ENCODE results near the gene SETX. TPM values are rescaled to one million over a fixed set of nuclear protein-coding genes. Genes with fewer than 3 reads are reported as not detected.

SETX gene
- total RNA-seq, 1 experiment from 2014 or later: 21.0 TPM

- Histone ChIP-seq H3K79me2 (ENCODE audit: low read length) (no peaks in the 10 kb centered on the region), H2AFZ (ENCODE audit: low read length) (peak overlapping the region; percentile 75), H3K4me2 (ENCODE audit: low read length) (peak overlapping the region; percentile 94), H3K27ac (ENCODE audit: low read length) (no peak overlapping the region), H3K4me3 (ENCODE audit: low read length) (peak overlapping the region; percentile 67), H3K27me3 (ENCODE audit: low read length) (no peaks in the 10 kb centered on the region), H3K9me3 (ENCODE audit: low read length) (no peaks in the 10 kb centered on the region), H3F3A (ENCODE audit: low read length, unreplicated experiment) (no peaks in the 10 kb centered on the region), H3K36me3 (ENCODE audit: low read depth, low read length) (no peaks in the 10 kb centered on the region), H3K9me2 (replicated peaks; ENCODE audit: low read length) (no peaks in the 10 kb centered on the region), H4K20me1 (ENCODE audit: low read length) (no peaks in the 10 kb centered on the region), H3K9ac (ENCODE audit: low read length) (no peak overlapping the region), H3K4me1 (ENCODE audit: insufficient read depth, low read length) (no peaks in the 10 kb centered on the region; the same call in 1 of the 2 replicates)
- BruUV-seq (replicated peaks): no TSS peak
- ATAC-seq: no peak
- DNase-seq: no peak
- TF ChIP-seq EZH2 (IDR thresholded peaks at IDR 0.05; ENCODE audit: low read length, unreplicated experiment) (no peak), EZH2phosphoT487 (IDR thresholded peaks at IDR 0.05; ENCODE audit: borderline replicate concordance, low read length) (no peak)
- TF ChIP-seq, protein P1, sequence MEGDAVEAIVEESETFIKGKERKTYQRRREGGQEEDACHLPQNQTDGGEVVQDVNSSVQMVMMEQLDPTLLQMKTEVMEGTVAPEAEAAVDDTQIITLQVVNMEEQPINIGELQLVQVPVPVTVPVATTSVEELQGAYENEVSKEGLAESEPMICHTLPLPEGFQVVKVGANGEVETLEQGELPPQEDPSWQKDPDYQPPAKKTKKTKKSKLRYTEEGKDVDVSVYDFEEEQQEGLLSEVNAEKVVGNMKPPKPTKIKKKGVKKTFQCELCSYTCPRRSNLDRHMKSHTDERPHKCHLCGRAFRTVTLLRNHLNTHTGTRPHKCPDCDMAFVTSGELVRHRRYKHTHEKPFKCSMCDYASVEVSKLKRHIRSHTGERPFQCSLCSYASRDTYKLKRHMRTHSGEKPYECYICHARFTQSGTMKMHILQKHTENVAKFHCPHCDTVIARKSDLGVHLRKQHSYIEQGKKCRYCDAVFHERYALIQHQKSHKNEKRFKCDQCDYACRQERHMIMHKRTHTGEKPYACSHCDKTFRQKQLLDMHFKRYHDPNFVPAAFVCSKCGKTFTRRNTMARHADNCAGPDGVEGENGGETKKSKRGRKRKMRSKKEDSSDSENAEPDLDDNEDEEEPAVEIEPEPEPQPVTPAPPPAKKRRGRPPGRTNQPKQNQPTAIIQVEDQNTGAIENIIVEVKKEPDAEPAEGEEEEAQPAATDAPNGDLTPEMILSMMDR (conservative IDR thresholded peaks at IDR 0.05; ENCODE audit: low read depth, low read length): no peak
- ChIA-PET CTCF (interaction anchor here (0.6 to 0.8 kb wide), 2 partner anchors 11 to 18 kb away, joined by 3 to 8 read pairs; no protein-coding TSS in a partner anchor), POLR2A (ENCODE audit: unreplicated experiment) (interaction anchor here (0.6 kb wide), 1 partner anchor 829 kb away, joined by 20 read pairs; no protein-coding TSS in a partner anchor)
- intact Hi-C loops (cut with micrococcal nuclease): loop anchor here (5.0 kb wide), 1 partner anchor 259 kb away; no protein-coding TSS in a partner anchor
Measured at GRCh38 chr9:132241483-132241839, 113.3 kb downstream of the SETX start.

GRCh38 chr9:132240841-132241482 is 113.8 kb downstream of the SETX start:
- no peaks in the 10 kb centered on the region for H3F3A ChIP-seq (ENCODE audit: low read length, unreplicated experiment)
- ATAC-seq (peak; percentile 78), DNase-seq (peak; percentile 76)
- no peaks in the 10 kb centered on the region for H3K36me3 ChIP-seq (ENCODE audit: low read depth, low read length)
- H4K20me1 ChIP-seq (ENCODE audit: low read length): no peaks in the 10 kb centered on the region
- CTCF ChIA-PET: interaction anchor here (0.6 to 0.8 kb wide), 2 partner anchors 12 to 18 kb away, joined by 3 to 8 read pairs; no protein-coding TSS in a partner anchor
- BruUV-seq (replicated peaks): no TSS peak
- peak overlapping the region; percentile 75 for H2AFZ ChIP-seq (ENCODE audit: low read length)
- POLR2A ChIA-PET (ENCODE audit: unreplicated experiment): interaction anchor here (0.6 kb wide), 1 partner anchor 829 kb away, joined by 20 read pairs; no protein-coding TSS in a partner anchor
- H3K9me2 ChIP-seq (replicated peaks; ENCODE audit: low read length): no peaks in the 10 kb centered on the region
- no peaks in the 10 kb centered on the region; the same call in 1 of the 2 replicates for H3K4me1 ChIP-seq (ENCODE audit: insufficient read depth, low read length)
- H3K79me2 ChIP-seq (ENCODE audit: low read length): no peaks in the 10 kb centered on the region
- TF ChIP-seq EZH2 (IDR thresholded peaks at IDR 0.05; ENCODE audit: low read length, unreplicated experiment) (no peak), EZH2phosphoT487 (IDR thresholded peaks at IDR 0.05; ENCODE audit: borderline replicate concordance, low read length) (no peak)
- TF ChIP-seq, protein P1 (conservative IDR thresholded peaks at IDR 0.05; ENCODE audit: low read depth, low read length): no peak
- intact Hi-C loops (cut with micrococcal nuclease): loop anchor here (5.0 kb wide), 1 partner anchor 259 kb away; no protein-coding TSS in a partner anchor
- no peaks in the 10 kb centered on the region for H3K27me3 ChIP-seq (ENCODE audit: low read length)
- peak overlapping the region; percentile 67 for H3K4me3 ChIP-seq (ENCODE audit: low read length)
- H3K9me3 ChIP-seq (ENCODE audit: low read length): no peaks in the 10 kb centered on the region
- H3K27ac ChIP-seq (ENCODE audit: low read length): no peak overlapping the region
- H3K4me2 ChIP-seq (ENCODE audit: low read length): peak overlapping the region; percentile 94
- H3K9ac ChIP-seq (ENCODE audit: low read length): no peak overlapping the region
